Lower leg skin (tissue), 4 donors: Measurements from ENCODE around the gene SCGB1C1. TPM values are rescaled to one million over a fixed set of nuclear protein-coding genes. Genes with fewer than 3 reads are reported as not detected.
"Not testable (repeated sequence)": the region's sequence is repeated elsewhere in the genome, so short reads cannot be mapped to it uniquely, and the experiment has no call there.

Experiments used
- DNase-seq, 2 donors: peaks; one replicate each; pipeline ENCODE4 v3.0.0-alpha.2; 2019; ENCODE audit warnings: low spot score in 2 of 2
- H3K4me3 ChIP-seq: fragments of 200-600 bp; sonication (generic); 2 replicates; pipeline ENCODE4 v1.5.1; 2017; ENCODE audit warnings: mild to moderate bottlenecking, low read depth; ENCODE audit not compliant: poor library complexity, severe bottlenecking
- CTCF ChIP-seq, 3 donors: fragments of 450-650 bp; IDR thresholded peaks; one replicate each; pipeline ENCODE4 v1.5.1; 2016; ENCODE audit warnings: antibody characterized with exemption in 3 of 3, mild to moderate bottlenecking in 3 of 3, moderate library complexity in 2 of 3
- POLR2A ChIP-seq, 2 donors: fragments of 450-650 bp; IDR thresholded peaks; one replicate each; pipeline ENCODE4 v1.6.1; 2016 to 2017; ENCODE audit warnings: antibody characterized with exemption in 2 of 2, mild to moderate bottlenecking in 1 of 2, moderate library complexity in 1 of 2
- WGBS, 2 donors: methylation state at CpG; one replicate each; pipeline ENCODE4 v1.1.5; 2018; 5-methylcytosine and 5-hydroxymethylcytosine counted together
- intact Hi-C: fragments of 100-400 bp; cut with DNase I; formaldehyde crosslinking; loops from one replicate; pipeline ENCODE4 v1.15.0; 2023; ENCODE audit warnings: low total_unique reads
- total RNA-seq, 4 donors: library from RNA; depleted of rRNA; stranded (reverse); fragments of >200 nt; gene quantifications; one replicate each; pipeline ENCODE4 v1.1.0, GENCODE V29; 2016

SCGB1C1 gene
- not detected for total RNA-seq

GRCh38 chr11:192674-193128, at the start of gene SCGB1C1:
SCGB1C1 (plus strand) TSS chr11:193078; CDS start chr11:193100, 22 bp downstream.
- WGBS, 2 donors = no CpG with 5 or more reads among the region's 11 CpGs
- H3K4me3 ChIP-seq, DNase-seq, intact Hi-C loops: not testable (repeated sequence)

- H3K4me3 ChIP-seq, DNase-seq, intact Hi-C loops: not testable (repeated sequence)
- 0% methylated on average over 3 to 5 of the region's 13 CpGs for WGBS, 2 donors
Measured at GRCh38 chr11:180242-180641, 12.6 kb upstream of the SCGB1C1 start.

GRCh38 chr11:189200-189783, 3.6 kb upstream of the SCGB1C1 start:
- intact Hi-C loops, H3K4me3 ChIP-seq: not testable (repeated sequence)
- 82 to 89% methylated on average over 36 to 47 of the region's 55 CpGs for WGBS, 2 donors
- peak in 1 of 2 donors; percentile 74 for DNase-seq

- intact Hi-C loops, H3K4me3 ChIP-seq: not testable (repeated sequence)
- DNase-seq = peak in 1 of 2 donors; percentile 28
- WGBS, 2 donors = 59% methylated on average over 10 of the region's 25 CpGs; no CpG with 5 or more reads in 1 of the 2 donors
Measured at GRCh38 chr11:189843-190311, 3.0 kb upstream of the SCGB1C1 start.

DNA sequence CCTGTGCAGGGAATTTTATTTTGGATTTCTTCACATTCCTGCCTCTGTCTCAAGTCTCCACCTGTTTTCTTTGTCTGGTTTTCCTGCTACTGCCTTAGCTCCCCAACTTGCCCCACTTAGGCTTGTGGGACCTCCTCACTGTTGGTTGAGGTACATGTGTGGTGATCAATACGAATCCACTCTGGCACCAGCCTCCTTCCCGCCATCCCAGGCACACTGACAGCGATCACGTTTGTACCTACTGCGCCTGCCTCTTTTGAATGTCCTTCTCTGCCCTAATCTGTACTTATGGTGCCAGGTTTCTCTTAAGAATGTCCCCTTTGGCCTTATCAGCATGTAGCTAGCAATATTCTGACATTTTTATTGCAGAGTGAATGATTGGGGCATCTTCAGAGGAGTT, 2.3 kb upstream of the SCGB1C1 start:
- H3K4me3 ChIP-seq, intact Hi-C loops: not testable (repeated sequence)
- DNase-seq = peak in 1 of 2 donors; percentile 59
- 74 to 87% methylated on average over 5 of the region's 5 CpGs for WGBS, 2 donors

GRCh38 chr11:191490-192478, 1.1 kb upstream of the SCGB1C1 start:
- 64 to 69% methylated on average over 4 of the region's 8 CpGs for WGBS, 2 donors
- DNase-seq = peak in 1 of 2 donors; percentile 49
- H3K4me3 ChIP-seq, intact Hi-C loops: not testable (repeated sequence)

- WGBS, 2 donors = 67 to 71% methylated on average over 4 to 5 of the region's 5 CpGs
- intact Hi-C loops, H3K4me3 ChIP-seq: not testable (repeated sequence)
- peak; percentile 13 to 74 for DNase-seq
Measured at GRCh38 chr11:193481-193880, 603 bp downstream of the SCGB1C1 start.

DNA sequence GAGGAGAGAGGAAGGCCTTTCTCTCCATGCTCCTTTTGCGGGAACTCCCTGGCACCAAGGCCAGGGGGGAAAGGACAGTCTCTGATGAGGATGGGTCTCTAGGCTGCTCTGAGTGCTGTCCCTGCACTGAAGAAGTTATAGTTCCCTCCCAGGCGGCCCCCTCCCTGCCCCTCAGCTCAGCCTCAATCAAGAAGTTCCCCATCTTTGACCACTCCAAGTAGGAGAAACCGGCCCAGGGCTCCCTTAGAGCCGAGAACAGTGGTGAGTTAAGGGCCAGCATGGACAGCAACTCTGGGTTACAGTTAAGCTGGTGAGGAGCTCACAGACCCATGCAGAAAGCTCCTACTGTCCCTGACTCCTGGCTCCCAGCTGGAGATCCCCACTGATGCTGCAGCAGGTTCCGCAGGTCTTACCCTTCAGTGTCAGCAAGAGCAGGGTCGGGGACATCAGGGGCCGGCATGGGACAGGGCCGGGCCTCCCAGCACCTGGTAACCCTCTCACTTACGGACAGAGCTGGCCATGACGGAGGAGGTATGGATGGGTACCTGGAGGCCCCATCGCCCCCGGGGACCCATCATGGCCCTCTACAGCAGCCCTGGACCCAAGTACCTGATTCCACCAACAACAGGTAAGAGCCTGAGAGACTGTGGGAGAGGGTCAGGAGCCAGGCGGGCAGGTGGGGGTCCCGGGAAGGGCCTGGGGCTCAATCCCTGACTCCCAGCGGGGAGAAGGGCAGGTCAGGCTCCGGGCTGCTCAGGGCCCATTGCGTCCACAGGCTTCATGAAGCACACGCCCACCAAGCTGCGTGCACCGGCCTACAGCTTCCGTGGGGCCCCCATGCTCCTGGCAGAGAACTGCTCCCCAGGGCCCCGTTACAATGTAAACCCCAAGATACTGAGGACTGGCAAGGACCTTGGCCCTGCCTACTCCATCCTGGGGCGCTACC, 4.2 kb downstream of the SCGB1C1 start:
- no peak overlapping the region for H3K4me3 ChIP-seq
- intact Hi-C loops = loop anchor here (5.0 kb wide), 1 partner anchor 175 kb away; no protein-coding TSS in a partner anchor
- WGBS, 2 donors = 79% methylated on average over 15 to 20 of the region's 23 CpGs
- TF ChIP-seq POLR2A (IDR thresholded peaks at IDR 0.05) (no peak), CTCF (IDR thresholded peaks at IDR 0.05) (no peak)
- peak in 1 of 2 donors; percentile 82 for DNase-seq
